GM20000 (cell line): ENCODE data around the gene CRHR1.

Source experiments
- DNase-seq: peaks from one replicate; pipeline ENCODE4 v3.0.0; 2012; ENCODE audit warnings: low spot score
- CTCF ChIP-seq: IDR thresholded peaks from 2 replicates; pipeline ENCODE4 v1.5.1; 2012; ENCODE audit warnings: mild to moderate bottlenecking, control low read depth; ENCODE audit errors: extremely low read depth, missing control alignments

Gene CRHR1

GRCh38 chr17:45775576-45776011, 8.5 kb upstream of the CRHR1 start:
- DNase-seq: no peak
- no peak for TF ChIP-seq CTCF

- TF ChIP-seq CTCF: no peak
- no peak for DNase-seq
Measured at GRCh38 chr17:45776896-45777295, 7.2 kb upstream of the CRHR1 start.

GRCh38 chr17:45777388-45777787, 6.7 kb upstream of the CRHR1 start:
- no peak for DNase-seq
- no peak for TF ChIP-seq CTCF

- no peak for DNase-seq
- no peak for TF ChIP-seq CTCF
Measured at GRCh38 chr17:45780921-45781320, 3.2 kb upstream of the CRHR1 start.

- no peak for TF ChIP-seq CTCF
- peak; percentile 50 for DNase-seq
Measured at GRCh38 chr17:45782889-45783592, 1.1 kb upstream of the CRHR1 start.

- no peak for TF ChIP-seq CTCF
- peak; percentile 44 for DNase-seq
Measured at GRCh38 chr17:45783593-45784292, 377 bp upstream of the CRHR1 start.

GRCh38 chr17:45784741-45785479, 790 bp downstream of the CRHR1 start:
- peak; percentile 78 for DNase-seq
- TF ChIP-seq CTCF: no peak
